ENCODE results near the gene PARP15.

DNA sequence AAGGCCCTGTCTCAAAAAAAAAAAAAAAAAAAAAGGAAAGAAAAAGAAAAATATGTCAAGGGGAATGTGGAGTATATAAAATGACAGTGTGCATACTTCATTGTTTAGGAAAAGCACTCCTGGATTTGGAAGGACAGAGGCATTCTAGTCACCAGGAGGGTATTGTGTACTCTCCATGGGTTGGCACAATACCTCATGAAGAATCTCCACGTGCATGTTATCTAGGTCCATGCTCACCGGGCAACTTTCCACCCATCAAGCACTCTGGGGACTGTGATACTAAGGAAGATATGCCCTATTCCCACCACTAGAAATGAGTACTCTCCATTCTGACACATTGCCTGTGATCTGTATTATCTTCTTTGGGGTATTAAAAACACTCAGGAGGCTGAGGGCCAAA is 47.3 kb upstream of the PARP15 start:
- TF ChIP-seq CEBPB (IDR thresholded peaks at IDR 0.05; ENCODE audit: low read depth, low read length) (no peak), MXI1 (IDR thresholded peaks at IDR 0.05; ENCODE audit: borderline replicate concordance, low read depth, low read length) (no peak), MAFK (IDR thresholded peaks at IDR 0.05; ENCODE audit: low read depth, low read length) (no peak)
- TF ChIP-seq, protein P1, sequence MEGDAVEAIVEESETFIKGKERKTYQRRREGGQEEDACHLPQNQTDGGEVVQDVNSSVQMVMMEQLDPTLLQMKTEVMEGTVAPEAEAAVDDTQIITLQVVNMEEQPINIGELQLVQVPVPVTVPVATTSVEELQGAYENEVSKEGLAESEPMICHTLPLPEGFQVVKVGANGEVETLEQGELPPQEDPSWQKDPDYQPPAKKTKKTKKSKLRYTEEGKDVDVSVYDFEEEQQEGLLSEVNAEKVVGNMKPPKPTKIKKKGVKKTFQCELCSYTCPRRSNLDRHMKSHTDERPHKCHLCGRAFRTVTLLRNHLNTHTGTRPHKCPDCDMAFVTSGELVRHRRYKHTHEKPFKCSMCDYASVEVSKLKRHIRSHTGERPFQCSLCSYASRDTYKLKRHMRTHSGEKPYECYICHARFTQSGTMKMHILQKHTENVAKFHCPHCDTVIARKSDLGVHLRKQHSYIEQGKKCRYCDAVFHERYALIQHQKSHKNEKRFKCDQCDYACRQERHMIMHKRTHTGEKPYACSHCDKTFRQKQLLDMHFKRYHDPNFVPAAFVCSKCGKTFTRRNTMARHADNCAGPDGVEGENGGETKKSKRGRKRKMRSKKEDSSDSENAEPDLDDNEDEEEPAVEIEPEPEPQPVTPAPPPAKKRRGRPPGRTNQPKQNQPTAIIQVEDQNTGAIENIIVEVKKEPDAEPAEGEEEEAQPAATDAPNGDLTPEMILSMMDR (conservative IDR thresholded peaks at IDR 0.05; ENCODE audit: low read depth, low read length) = no peak
